NCI-H1436 (cell line): ENCODE measurements around the gene RNF166.

ENCODE experiments used
- DNase-seq: peaks from one replicate; lab custom pipeline; 2025; lab: John Stamatoyannopoulos, UW

The RNF166 gene

GRCh38 chr16:88706965-88707826 is 988 bp upstream of the RNF166 start:
- no peak for DNase-seq

- no peak for DNase-seq
Measured at GRCh38 chr16:88705801-88706228, 393 bp downstream of the RNF166 start.

GRCh38 chr16:88705076-88705684 is 1.0 kb downstream of the RNF166 start:
- no peak for DNase-seq

- DNase-seq, result no peak
Measured at GRCh38 chr16:88703486-88704309, 2.5 kb downstream of the RNF166 start.

GRCh38 chr16:88702371-88703210 is 3.6 kb downstream of the RNF166 start:
- no peak for DNase-seq

GRCh38 chr16:88701581-88702370 is 4.4 kb downstream of the RNF166 start:
- no peak for DNase-seq

GRCh38 chr16:88700636-88701482 is 5.3 kb downstream of the RNF166 start:
- DNase-seq, result no peak

GRCh38 chr16:88700322-88700635 is 5.9 kb downstream of the RNF166 start:
- DNase-seq, result no peak

- no peak for DNase-seq
Measured at GRCh38 chr16:88699180-88699579, 7.0 kb downstream of the RNF166 start.

GRCh38 chr16:88698646-88699045 is 7.6 kb downstream of the RNF166 start:
- DNase-seq, result no peak

- DNase-seq, result no peak
Measured at GRCh38 chr16:88697831-88698615, 8.2 kb downstream of the RNF166 start.

- no peak for DNase-seq
Measured at GRCh38 chr16:88697116-88697830, 8.9 kb downstream of the RNF166 start.

- no peak for DNase-seq
Measured at GRCh38 chr16:88696441-88696840, 9.8 kb downstream of the RNF166 start.

- DNase-seq, result no peak
Measured at GRCh38 chr16:88695753-88696152, 10.5 kb downstream of the RNF166 start.

GRCh38 chr16:88695218-88695617 is 11.0 kb downstream of the RNF166 start:
- no peak for DNase-seq

GRCh38 chr16:88694221-88695087 is 11.8 kb downstream of the RNF166 start:
- DNase-seq, result no peak

- no peak for DNase-seq
Measured at GRCh38 chr16:88693420-88694177, 12.6 kb downstream of the RNF166 start.
